Stimulated activated CD8-positive, alpha-beta memory T cell treated with anti-CD3 and anti-CD28 coated beads, Interleukin-12 subunit alpha, Interleukin-12 subunit beta, amount 100 ng/mL, for 24 hours (primary cell): Measurements from ENCODE around the gene DNAH9.

Experiments
- DNase-seq: peaks from one replicate; pipeline ENCODE4 v3.0.0-alpha.2; 2020; ENCODE audit errors: extremely low read depth

The DNAH9 gene

DNA sequence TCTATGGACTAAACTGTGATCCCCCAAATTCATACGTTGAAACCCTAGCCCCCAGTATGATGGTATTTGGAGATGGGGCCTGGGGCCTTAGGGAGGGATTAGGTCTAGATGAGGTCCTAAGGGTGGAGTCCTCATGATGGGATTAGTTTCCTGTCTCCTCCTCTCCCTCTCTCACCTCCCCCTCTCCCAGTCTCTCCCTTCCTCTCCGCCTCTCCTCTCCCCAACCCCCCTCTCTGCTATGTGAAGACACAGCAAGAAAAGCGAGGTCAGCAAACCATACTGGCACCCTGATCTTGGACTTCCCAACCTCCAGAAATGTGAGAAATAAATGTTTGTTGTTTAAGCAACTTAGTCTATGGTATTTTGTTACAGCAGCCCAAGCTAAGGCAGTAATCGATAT, 383.6 kb downstream of the DNAH9 start:
- no peak for DNase-seq

DNA sequence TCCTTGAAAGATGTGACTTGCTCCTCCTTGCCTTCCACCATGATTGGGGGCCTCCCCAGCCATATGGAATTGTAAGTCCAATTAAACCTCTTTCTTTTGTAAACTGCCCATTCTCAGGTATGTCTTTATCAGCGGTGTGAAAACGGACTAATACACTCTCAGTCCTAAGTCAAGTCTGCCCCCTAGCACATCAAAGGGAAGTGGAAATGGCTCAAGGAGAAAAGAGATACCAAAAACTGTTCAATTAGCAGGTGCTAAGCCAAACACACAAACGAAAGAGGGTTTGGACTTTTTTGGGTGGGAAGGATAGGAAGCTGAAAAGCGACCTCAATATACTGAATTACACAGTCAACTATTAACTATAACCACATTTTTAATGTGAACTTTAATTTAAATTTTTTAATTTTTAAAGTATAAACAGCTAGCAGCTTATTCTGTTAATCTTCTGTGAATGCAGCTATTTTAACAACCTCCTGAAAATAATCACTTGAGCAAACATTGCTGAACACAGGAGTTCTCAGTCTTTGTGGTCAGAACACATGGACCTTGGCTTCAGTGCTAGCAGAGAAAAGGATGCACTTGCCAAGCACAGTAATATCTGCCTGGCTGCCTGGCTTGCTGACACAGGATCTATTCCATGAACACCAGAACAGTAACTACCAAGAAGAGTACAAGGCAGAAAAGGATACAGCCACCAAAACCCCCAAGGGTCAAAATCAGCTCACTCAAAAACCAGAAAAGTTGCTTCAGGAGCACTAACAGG, 388.1 kb downstream of the DNAH9 start:
- DNase-seq, result no peak

GRCh38 chr17:11986942-11987329, 388.7 kb downstream of the DNAH9 start:
- DNase-seq, result no peak

DNA sequence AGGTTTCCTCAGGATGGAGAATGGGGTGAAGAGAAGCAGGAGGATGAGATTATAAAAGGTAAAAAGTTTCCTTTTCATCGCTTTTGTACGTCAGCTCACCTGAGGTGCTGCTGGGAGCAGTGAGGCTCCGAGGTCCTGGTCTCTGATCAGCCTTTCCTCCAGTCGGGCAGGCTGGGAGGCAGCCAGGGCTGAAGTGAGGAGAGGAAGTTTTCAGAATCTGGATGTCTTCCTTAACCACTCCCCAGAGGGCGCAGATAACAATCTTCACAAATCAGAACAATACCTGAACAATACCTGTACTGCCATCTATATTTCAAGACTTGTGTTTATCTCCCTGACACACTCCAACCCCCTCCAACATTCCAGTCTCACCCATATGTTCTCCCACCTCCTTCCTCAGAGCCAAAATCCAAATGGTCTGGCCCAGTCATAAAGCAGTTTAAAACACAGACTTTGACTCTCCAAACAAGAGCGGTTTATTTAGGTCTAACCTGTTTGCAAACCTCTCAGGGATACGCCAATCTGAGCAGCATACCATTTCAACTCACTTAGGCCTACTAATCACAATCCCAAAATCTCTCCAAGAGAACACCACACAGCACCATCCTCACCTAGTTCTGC, 392.2 kb downstream of the DNAH9 start:
- DNase-seq, result no peak

DNA sequence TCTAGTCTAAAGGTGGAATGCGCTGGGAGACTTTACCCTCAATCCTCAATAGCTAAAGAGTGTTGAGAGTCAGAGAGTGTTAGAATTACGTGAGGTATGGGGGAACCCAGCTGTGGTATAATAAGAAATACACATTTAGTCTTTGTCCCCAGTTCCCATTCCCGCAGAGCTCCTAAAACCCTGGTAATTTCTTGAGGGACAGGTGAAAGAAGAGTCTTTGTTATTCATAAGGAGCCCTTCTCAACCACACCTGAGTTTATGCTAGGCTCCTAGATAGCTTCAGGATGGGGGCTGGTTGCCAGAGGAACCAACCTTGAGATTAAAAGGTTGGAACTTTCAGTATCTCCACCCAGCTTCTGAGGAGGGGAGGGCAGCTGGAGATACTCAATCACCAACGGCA, 393.2 kb downstream of the DNAH9 start:
- no peak for DNase-seq

- DNase-seq, result no peak
These were observed 398.5 kb downstream of the DNAH9 start for GRCh38 chr17:11996722-11997146.

GRCh38 chr17:11997147-11997971, 399.1 kb downstream of the DNAH9 start, which contains the start of gene ZNF18:
ZNF18 (minus strand) TSS chr17:11997475; CDS start chr17:11992829, 4,646 bp downstream.
- DNase-seq, result peak; percentile 92

- DNase-seq, result no peak
These were observed 399.6 kb downstream of the DNAH9 start for GRCh38 chr17:11997972-11998233.

- no peak for DNase-seq
These were observed 401.4 kb downstream of the DNAH9 start for GRCh38 chr17:11999696-12000095.

- DNase-seq, result no peak
These were observed 409.2 kb downstream of the DNAH9 start for GRCh38 chr17:12007466-12007865.
